Measurements from ENCODE around the gene PLXDC1. TPM values are rescaled to one million over a fixed set of nuclear protein-coding genes. Genes with fewer than 3 reads are reported as not detected.
A peak's percentile ranks its signal among the peaks of the same experiment; 100 is the strongest.
"Not testable (repeated sequence)": the region's sequence is repeated elsewhere in the genome, so short reads cannot be mapped to it uniquely, and the experiment has no call there.

PLXDC1 gene
- total RNA-seq, 4 donors from 2014 or later, result 0.49 to 4.5 (median 2.4) TPM

GRCh38 chr17:39057701-39058206 lies 93.7 kb downstream of the PLXDC1 start:
- H3K4me1 ChIP-seq, result peaks cover 0 to 3% of the 10 kb centered on the region in 2 donors
- H3K9me3 ChIP-seq, result no peaks in the 10 kb centered on the region
- no peaks in the 10 kb centered on the region for H3K27me3 ChIP-seq
- no peaks in the 10 kb centered on the region for H3K36me3 ChIP-seq
- H3K27ac ChIP-seq, result peak overlapping the region in 3 of 4 donors; percentile 2 to 61 (median 44)
- DNase-seq (no peak), ATAC-seq (peak in 1 of 2 donors; percentile 40)
- peak overlapping the region in 2 of 4 donors; percentile 58 to 82 for H3K4me3 ChIP-seq
- in situ Hi-C loops (cut with MboI; ENCODE audit: low sequenced_read_pairs in 4 of 4) (no loop called here), intact Hi-C loops (cut with DNase I; ENCODE audit: low total_unique reads) (no loop called here)
- TF ChIP-seq POLR2A (IDR thresholded peaks at IDR 0.05) (no peak), CTCF (IDR thresholded peaks at IDR 0.05 in 4 of 5, conservative IDR thresholded peaks at IDR 0.05 in 1 of 5) (no peak)

- intact Hi-C loops (cut with DNase I; ENCODE audit: low total_unique reads), result no loop called here
- DNase-seq, result no peak
- H3K4me1 ChIP-seq, result peaks cover 0 to 3% of the 10 kb centered on the region in 2 donors
- H3K9me3 ChIP-seq, result no peaks in the 10 kb centered on the region
- in situ Hi-C loops (cut with MboI; ENCODE audit: low sequenced_read_pairs in 4 of 4), result no loop called here
- no peak for ATAC-seq
- no peaks in the 10 kb centered on the region for H3K36me3 ChIP-seq
- no peak for TF ChIP-seq CTCF (IDR thresholded peaks at IDR 0.05 in 4 of 5, conservative IDR thresholded peaks at IDR 0.05 in 1 of 5)
- no peak for TF ChIP-seq POLR2A (IDR thresholded peaks at IDR 0.05)
- no peaks in the 10 kb centered on the region for H3K27me3 ChIP-seq
- H3K4me3 ChIP-seq, result no peak overlapping the region
- H3K27ac ChIP-seq, result no peak overlapping the region
These were observed 97.3 kb downstream of the PLXDC1 start for GRCh38 chr17:39054111-39054645.

- H3K4me1 ChIP-seq; H3K27ac ChIP-seq; H3K36me3 ChIP-seq; intact Hi-C loops (cut with DNase I; ENCODE audit: low total_unique reads); H3K27me3 ChIP-seq; H3K4me3 ChIP-seq; H3K9me3 ChIP-seq; in situ Hi-C loops (cut with MboI; ENCODE audit: low sequenced_read_pairs in 4 of 4); DNase-seq; ATAC-seq: not testable (repeated sequence)
These were observed 99.0 kb downstream of the PLXDC1 start for GRCh38 chr17:39052423-39052822.

GRCh38 chr17:39051001-39051585 lies 100.3 kb downstream of the PLXDC1 start:
- Histone ChIP-seq H3K27ac (no peak overlapping the region), H3K4me1 (no peaks in the 10 kb centered on the region), H3K9me3 (peaks cover 0 to 15% (median 0%) of the 10 kb centered on the region in 3 donors), H3K4me3 (no peak overlapping the region), H3K27me3 (no peaks in the 10 kb centered on the region), H3K36me3 (no peaks in the 10 kb centered on the region)
- ATAC-seq (no peak), DNase-seq (no peak)
- in situ Hi-C loops (cut with MboI; ENCODE audit: low sequenced_read_pairs in 4 of 4) (no loop called here), intact Hi-C loops (cut with DNase I; ENCODE audit: low total_unique reads) (no loop called here)
- TF ChIP-seq POLR2A (IDR thresholded peaks at IDR 0.05) (no peak), CTCF (IDR thresholded peaks at IDR 0.05 in 4 of 5, conservative IDR thresholded peaks at IDR 0.05 in 1 of 5) (no peak)

- Histone ChIP-seq H3K4me3 (no peak overlapping the region), H3K27ac (no peak overlapping the region), H3K4me1 (no peaks in the 10 kb centered on the region), H3K27me3 (no peaks in the 10 kb centered on the region), H3K36me3 (no peaks in the 10 kb centered on the region), H3K9me3 (peaks cover 0 to 15% (median 0%) of the 10 kb centered on the region in 3 donors)
- in situ Hi-C loops (cut with MboI; ENCODE audit: low sequenced_read_pairs in 4 of 4) (no loop called here), intact Hi-C loops (cut with DNase I; ENCODE audit: low total_unique reads) (no loop called here)
- no peak for DNase-seq
- TF ChIP-seq CTCF (IDR thresholded peaks at IDR 0.05 in 4 of 5, conservative IDR thresholded peaks at IDR 0.05 in 1 of 5) (no peak), POLR2A (IDR thresholded peaks at IDR 0.05) (no peak)
- ATAC-seq, result no peak
These were observed 105.3 kb downstream of the PLXDC1 start for GRCh38 chr17:39045948-39046679.

Data from gastrocnemius medialis (tissue), 4 donors.